Mucosa of rectum (tissue), 2 donors: ENCODE results near the gene ANKRD23.
A peak's percentile ranks its signal among the peaks of the same experiment; 100 is the strongest.
"Not testable (repeated sequence)": the region's sequence is repeated elsewhere in the genome, so short reads cannot be mapped to it uniquely, and the experiment has no call there.

ENCODE experiments used
- H3K27ac ChIP-seq, 2 donors: one replicate each; pipeline ENCODE4 v1.7.0; 2013; ENCODE audit warnings: inconsistent platforms in 2 of 2, low read depth in 2 of 2, low read length in 2 of 2
- H3K27me3 ChIP-seq, 2 donors: one replicate each; pipeline ENCODE4 v1.7.0; 2013; ENCODE audit warnings: low read length in 2 of 2; ENCODE audit not compliant: control insufficient read depth in 2 of 2, insufficient read depth in 2 of 2
- H3K36me3 ChIP-seq, 2 donors: one replicate each; pipeline ENCODE4 v1.7.0; 2013; ENCODE audit warnings: low read length in 2 of 2; ENCODE audit not compliant: control insufficient read depth in 2 of 2, insufficient read depth in 2 of 2
- H3K4me1 ChIP-seq, 2 donors: one replicate each; pipeline ENCODE4 v1.7.0; 2013; ENCODE audit warnings: low read length in 2 of 2, mild to moderate bottlenecking in 1 of 2; ENCODE audit not compliant: control insufficient read depth in 2 of 2, insufficient read depth in 2 of 2
- H3K4me3 ChIP-seq, 2 donors: one replicate each; pipeline ENCODE4 v1.7.0; 2013; ENCODE audit warnings: low read length in 2 of 2
- H3K9ac ChIP-seq, 2 donors: one replicate each; pipeline ENCODE4 v1.7.0; 2013; ENCODE audit warnings: low read length in 2 of 2, low read depth in 1 of 2, mild to moderate bottlenecking in 1 of 2
- H3K9me3 ChIP-seq, 2 donors: one replicate each; pipeline ENCODE4 v1.7.0; 2013; ENCODE audit warnings: low read length in 2 of 2; ENCODE audit not compliant: control insufficient read depth in 2 of 2
- donor health status: healthy.
- donor health status: Normal muscosa, but diverticular disease.

The ANKRD23 gene

GRCh38 chr2:96808176-96808837 lies 35.5 kb downstream of the ANKRD23 start:
- peaks cover 3 to 4% of the 10 kb centered on the region in 2 donors for H3K4me1 ChIP-seq
- no peaks in the 10 kb centered on the region for H3K9me3 ChIP-seq
- H3K36me3 ChIP-seq = peaks cover 41% of the 10 kb centered on the region in 2 donors
- no peak overlapping the region for H3K4me3 ChIP-seq
- H3K27me3 ChIP-seq = no peaks in the 10 kb centered on the region
- no peak overlapping the region for H3K27ac ChIP-seq
- H3K9ac ChIP-seq = no peak overlapping the region

DNA sequence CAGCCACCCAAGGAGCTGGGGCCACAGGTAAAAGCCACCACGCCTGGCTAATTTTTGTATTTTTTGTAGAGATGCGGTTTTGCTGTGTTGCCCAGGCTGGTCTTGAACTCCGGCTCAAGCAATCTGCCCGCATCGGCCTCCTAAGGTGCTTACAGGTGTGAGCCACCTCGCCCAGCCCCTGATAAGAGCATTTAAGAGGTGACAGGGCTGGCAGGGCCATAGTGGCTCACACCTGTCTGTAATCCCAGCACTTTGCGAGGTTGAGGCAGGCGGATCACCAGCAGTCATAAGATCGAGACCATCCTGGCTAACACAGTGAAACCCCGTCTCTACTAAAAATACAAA lies 36.7 kb downstream of the ANKRD23 start:
- H3K27me3 ChIP-seq = no peaks in the 10 kb centered on the region
- peaks cover 42 to 45% of the 10 kb centered on the region in 2 donors for H3K36me3 ChIP-seq
- H3K9ac ChIP-seq = no peak overlapping the region
- H3K4me1 ChIP-seq = peaks cover 0 to 4% of the 10 kb centered on the region in 2 donors
- no peaks in the 10 kb centered on the region for H3K9me3 ChIP-seq
- peak overlapping the region in 1 of 2 donors; percentile 56 for H3K27ac ChIP-seq
- no peak overlapping the region for H3K4me3 ChIP-seq

GRCh38 chr2:96806468-96807126 lies 37.2 kb downstream of the ANKRD23 start:
- H3K4me3 ChIP-seq = peak overlapping the region; percentile 15 to 33
- H3K27ac ChIP-seq = peak overlapping the region; percentile 29 to 56
- peaks cover 0 to 4% of the 10 kb centered on the region in 2 donors for H3K4me1 ChIP-seq
- H3K9ac ChIP-seq = no peak overlapping the region
- H3K27me3 ChIP-seq = no peaks in the 10 kb centered on the region
- peaks cover 44 to 47% of the 10 kb centered on the region in 2 donors for H3K36me3 ChIP-seq
- H3K9me3 ChIP-seq = no peaks in the 10 kb centered on the region

DNA sequence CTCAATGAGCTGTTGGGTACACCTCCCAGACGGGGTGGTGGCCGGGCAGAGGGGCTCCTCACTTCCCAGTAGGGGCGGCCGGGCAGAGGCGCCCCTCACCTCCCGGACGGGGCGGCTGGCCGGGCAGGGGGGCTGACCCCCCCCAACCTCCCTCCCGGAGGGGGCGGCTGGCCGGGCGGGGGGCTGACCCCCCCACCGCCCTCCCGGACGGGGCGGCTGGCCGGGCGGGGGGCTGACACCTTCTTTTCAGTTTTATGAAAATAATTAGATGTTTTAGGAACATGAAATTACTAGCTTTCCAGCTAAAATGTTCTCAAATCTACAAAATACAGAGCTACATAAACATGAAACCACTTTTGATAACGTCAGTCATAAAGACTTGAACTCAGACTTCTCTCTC lies 37.9 kb downstream of the ANKRD23 start:
- not testable (repeated sequence) for H3K27me3 ChIP-seq, H3K4me3 ChIP-seq, H3K27ac ChIP-seq, H3K4me1 ChIP-seq, H3K9me3 ChIP-seq, H3K9ac ChIP-seq
- peaks cover 44 to 49% of the 10 kb centered on the region in 2 donors for H3K36me3 ChIP-seq

DNA sequence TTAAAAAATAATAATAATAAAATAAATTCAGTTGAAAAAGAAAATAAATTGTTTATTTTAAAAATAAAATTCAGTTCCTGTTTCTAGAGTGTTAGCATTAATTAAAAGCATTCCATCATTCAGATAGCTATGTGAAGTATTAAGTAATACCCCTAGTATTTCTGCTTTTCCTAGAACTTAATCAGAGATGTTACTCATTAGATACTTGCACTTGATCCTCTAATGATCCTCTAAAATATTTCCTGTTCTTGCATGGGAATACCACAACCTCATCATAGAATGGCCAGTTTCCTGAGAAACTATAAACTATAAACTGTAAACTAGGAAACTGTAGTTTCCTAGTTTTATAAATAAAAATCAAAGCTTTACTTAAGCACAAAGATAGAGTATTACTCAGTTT lies 38.8 kb downstream of the ANKRD23 start:
- peaks cover 36 to 48% of the 10 kb centered on the region in 2 donors for H3K36me3 ChIP-seq
- H3K9ac ChIP-seq = no peak overlapping the region
- no peaks in the 10 kb centered on the region for H3K9me3 ChIP-seq
- H3K27ac ChIP-seq = no peak overlapping the region
- peaks cover 4% of the 10 kb centered on the region in 2 donors for H3K4me1 ChIP-seq
- H3K27me3 ChIP-seq = no peaks in the 10 kb centered on the region
- H3K4me3 ChIP-seq = no peak overlapping the region

DNA sequence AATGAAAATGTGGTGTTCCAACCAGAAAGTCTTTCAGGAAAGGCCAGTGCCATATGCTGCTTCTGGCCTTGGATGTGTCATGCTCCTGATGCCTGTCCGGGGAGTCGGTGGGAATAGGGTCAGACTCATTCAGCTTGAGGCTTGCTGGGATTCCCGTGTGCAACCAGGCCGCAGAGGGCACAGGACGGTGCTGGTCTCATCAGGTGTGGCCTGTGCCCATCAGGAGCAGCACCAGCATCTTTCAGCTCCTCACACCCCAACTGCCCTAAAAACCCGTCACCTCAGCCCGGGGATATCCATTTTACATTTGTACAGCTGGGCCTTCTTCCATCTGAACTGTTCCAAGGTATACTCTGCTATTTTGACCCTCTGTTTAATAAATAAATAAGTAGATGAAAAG lies 41.1 kb downstream of the ANKRD23 start:
- H3K9me3 ChIP-seq = no peaks in the 10 kb centered on the region
- peaks cover 4% of the 10 kb centered on the region in 2 donors for H3K4me1 ChIP-seq
- peaks cover 38 to 54% of the 10 kb centered on the region in 2 donors for H3K36me3 ChIP-seq
- peak overlapping the region in 1 of 2 donors; percentile 23 for H3K27ac ChIP-seq
- no peaks in the 10 kb centered on the region for H3K27me3 ChIP-seq
- no peak overlapping the region for H3K9ac ChIP-seq
- H3K4me3 ChIP-seq = no peak overlapping the region

- H3K4me3 ChIP-seq = no peak overlapping the region
- H3K36me3 ChIP-seq = peaks cover 44 to 57% of the 10 kb centered on the region in 2 donors
- no peaks in the 10 kb centered on the region for H3K9me3 ChIP-seq
- no peak overlapping the region for H3K9ac ChIP-seq
- peaks cover 4% of the 10 kb centered on the region in 2 donors for H3K4me1 ChIP-seq
- peak overlapping the region in 1 of 2 donors; percentile 12 for H3K27ac ChIP-seq
- no peaks in the 10 kb centered on the region for H3K27me3 ChIP-seq
These were observed 41.8 kb downstream of the ANKRD23 start for GRCh38 chr2:96801786-96802595.

GRCh38 chr2:96801005-96801785 lies 42.6 kb downstream of the ANKRD23 start:
- no peaks in the 10 kb centered on the region for H3K9me3 ChIP-seq
- H3K4me3 ChIP-seq = no peak overlapping the region
- peaks cover 44 to 53% of the 10 kb centered on the region in 2 donors for H3K36me3 ChIP-seq
- no peaks in the 10 kb centered on the region for H3K27me3 ChIP-seq
- H3K4me1 ChIP-seq = peaks cover 0 to 4% of the 10 kb centered on the region in 2 donors
- H3K9ac ChIP-seq = peak overlapping the region; percentile 6 to 34
- peak overlapping the region in 1 of 2 donors; percentile 48 for H3K27ac ChIP-seq

DNA sequence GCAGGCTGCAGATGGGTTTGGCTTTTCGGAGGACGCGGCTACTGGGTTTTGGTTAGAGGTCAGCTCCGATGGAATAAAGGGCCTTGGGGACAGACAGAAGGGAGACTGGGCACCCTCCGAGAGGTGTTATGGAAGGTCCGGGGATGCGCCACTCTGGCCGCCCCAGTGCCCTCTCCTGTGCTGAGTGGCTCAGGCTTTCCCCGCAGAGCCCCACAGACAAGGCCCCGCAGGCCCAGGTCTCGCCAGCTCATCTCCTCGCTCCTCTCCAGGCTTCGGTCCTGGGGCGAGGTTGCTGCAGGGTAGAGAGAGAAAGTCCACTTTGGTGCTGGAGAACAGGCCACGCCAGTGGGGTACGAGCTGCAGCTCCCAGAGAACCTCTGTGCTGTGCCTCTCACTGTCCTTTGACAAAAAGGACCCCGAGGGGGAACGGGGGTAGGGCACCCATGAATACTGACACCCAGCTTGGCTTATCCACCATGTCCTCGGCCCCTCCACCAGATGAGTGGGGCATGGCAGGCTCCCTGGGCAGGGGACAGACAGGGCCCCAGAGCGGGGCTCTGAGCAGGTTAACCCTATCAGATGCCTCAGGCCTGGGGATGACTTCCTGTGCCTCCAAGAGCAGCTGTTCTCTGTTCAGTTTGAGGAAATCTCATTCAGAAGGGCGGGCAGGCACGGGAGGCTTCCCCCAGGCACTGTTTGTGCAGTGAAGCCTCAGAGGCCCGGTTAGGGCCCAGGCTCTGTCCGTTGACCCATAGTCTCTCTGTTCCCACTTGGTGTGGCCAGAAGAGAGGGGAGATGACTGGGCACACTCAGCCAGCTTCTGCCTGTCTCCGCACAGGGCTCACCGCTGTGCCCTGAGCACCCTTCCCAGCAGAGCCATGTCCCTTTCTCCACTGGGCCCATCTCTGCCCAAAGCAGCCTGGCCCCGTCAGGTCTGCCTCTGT lies 43.5 kb downstream of the ANKRD23 start:
- H3K36me3 ChIP-seq = peaks cover 44 to 53% of the 10 kb centered on the region in 2 donors
- no peak overlapping the region for H3K4me3 ChIP-seq
- H3K4me1 ChIP-seq = peaks cover 0 to 4% of the 10 kb centered on the region in 2 donors
- H3K27me3 ChIP-seq = no peaks in the 10 kb centered on the region
- H3K9ac ChIP-seq = peak overlapping the region; percentile 6 to 34
- no peaks in the 10 kb centered on the region for H3K9me3 ChIP-seq
- peak overlapping the region in 1 of 2 donors; percentile 48 for H3K27ac ChIP-seq
